H9 (cell line): Measurements from ENCODE around the gene WDR4. TPM values are rescaled to one million over a fixed set of nuclear protein-coding genes. Genes with fewer than 3 reads are reported as not detected.

ENCODE experiments used
- DNase-seq: peaks from one replicate; pipeline ENCODE4 v3.0.0-alpha.2; 2017
- H2AFZ ChIP-seq: one replicate; pipeline ENCODE4 v1.6.1; 2013; ENCODE audit warnings: mild to moderate bottlenecking, low read length, control low read depth, moderate library complexity
- H2AK5ac ChIP-seq: 2 replicates; pipeline ENCODE4 v1.6.1; 2013; ENCODE audit warnings: low read length, control low read depth, mixed read lengths; ENCODE audit not compliant: insufficient read length
- H2BK120ac ChIP-seq: one replicate; pipeline ENCODE4 v1.6.1; 2013; ENCODE audit warnings: low read depth, mild to moderate bottlenecking, low read length, control low read depth, inconsistent platforms; ENCODE audit not compliant: poor library complexity, severe bottlenecking
- H2BK12ac ChIP-seq: 2 replicates; pipeline ENCODE4 v1.6.1; 2013; ENCODE audit warnings: low read length, control low read depth, mixed read lengths, low read depth; ENCODE audit not compliant: insufficient read length
- H2BK15ac ChIP-seq: 2 replicates; pipeline ENCODE4 v1.6.1; 2013; ENCODE audit warnings: low read depth, low read length, control low read depth
- H2BK20ac ChIP-seq: one replicate; pipeline ENCODE4 v1.6.1; 2013; ENCODE audit warnings: low read depth, mild to moderate bottlenecking, low read length, control low read depth, inconsistent platforms; ENCODE audit not compliant: poor library complexity, severe bottlenecking
- H2BK5ac ChIP-seq: 2 replicates; pipeline ENCODE4 v1.6.1; 2013; ENCODE audit warnings: low read length, control low read depth, mixed read lengths; ENCODE audit not compliant: insufficient read length
- H3K14ac ChIP-seq: 2 replicates; pipeline ENCODE4 v1.6.1; 2013; ENCODE audit warnings: low read length, control low read depth; ENCODE audit not compliant: insufficient read depth
- H3K18ac ChIP-seq: 2 replicates; pipeline ENCODE4 v1.6.1; 2013; ENCODE audit warnings: low read depth, mild to moderate bottlenecking, mixed read lengths, low read length, control low read depth; ENCODE audit not compliant: insufficient read length
- H3K23ac ChIP-seq: 2 replicates; pipeline ENCODE4 v1.6.1; 2013; ENCODE audit warnings: low read length, control low read depth, mixed read lengths, low read depth; ENCODE audit not compliant: insufficient read length
- H3K23me2 ChIP-seq: 2 replicates; pipeline ENCODE4 v1.6.1; 2013; ENCODE audit warnings: low read depth, mild to moderate bottlenecking, mixed read lengths, low read length, control low read depth; ENCODE audit not compliant: insufficient read length, poor library complexity, severe bottlenecking
- H3K27ac ChIP-seq: 2 replicates; pipeline ENCODE4 v1.5.1; 2013; ENCODE audit warnings: low read length, control low read depth, mixed read lengths, low read depth; ENCODE audit not compliant: insufficient read length
- H3K27me3 ChIP-seq: 2 replicates; pipeline ENCODE4 v1.6.1; 2013; ENCODE audit warnings: low read length, control low read depth, inconsistent platforms; ENCODE audit not compliant: insufficient read depth
- H3K4ac ChIP-seq: 2 replicates; pipeline ENCODE4 v1.6.1; 2013; ENCODE audit warnings: low read depth, mild to moderate bottlenecking, control low read depth, inconsistent platforms, low read length, moderate library complexity
- H3K4me1 ChIP-seq: 2 replicates; pipeline ENCODE4 v1.6.1; 2013; ENCODE audit warnings: low read length, control low read depth, inconsistent platforms; ENCODE audit not compliant: insufficient read depth
- H3K4me2 ChIP-seq: 2 replicates; pipeline ENCODE4 v1.6.1; 2013; ENCODE audit warnings: low read length, control low read depth, mixed read lengths; ENCODE audit not compliant: insufficient read length, insufficient read depth
- H3K56ac ChIP-seq: 2 replicates; pipeline ENCODE4 v1.6.1; 2013; ENCODE audit warnings: low read depth, mild to moderate bottlenecking, mixed read lengths, low read length, control low read depth; ENCODE audit not compliant: insufficient read length
- H3K79me1 ChIP-seq: 2 replicates; pipeline ENCODE4 v1.6.1; 2013; ENCODE audit warnings: low read depth, mild to moderate bottlenecking, moderate library complexity, low read length, control low read depth, inconsistent platforms; ENCODE audit not compliant: insufficient read depth, poor library complexity, severe bottlenecking
- H3K79me2 ChIP-seq: 2 replicates; pipeline ENCODE4 v1.6.1; 2013; ENCODE audit warnings: low read length, control low read depth, inconsistent platforms; ENCODE audit not compliant: insufficient read depth
- H3K9ac ChIP-seq: 2 replicates; pipeline ENCODE4 v1.6.1; 2013; ENCODE audit warnings: low read length, control low read depth, mixed read lengths; ENCODE audit not compliant: insufficient read length; ENCODE audit errors: extremely low read depth
- H3K9me3 ChIP-seq: one replicate; pipeline ENCODE4 v1.6.1; 2013; ENCODE audit warnings: low read depth, low read length, inconsistent platforms; ENCODE audit not compliant: control insufficient read depth
- H3T11ph ChIP-seq: one replicate; pipeline ENCODE4 v1.6.1; 2013; ENCODE audit warnings: mild to moderate bottlenecking, low read length, control low read depth, inconsistent platforms
- H4K20me1 ChIP-seq: one replicate; pipeline ENCODE4 v1.6.1; 2013; ENCODE audit not compliant: control insufficient read depth, insufficient read length, insufficient read depth
- H4K5ac ChIP-seq: 2 replicates; pipeline ENCODE4 v1.6.1; 2013; ENCODE audit warnings: low read depth, mild to moderate bottlenecking, mixed read lengths, low read length, control low read depth; ENCODE audit not compliant: insufficient read length
- H4K8ac ChIP-seq: replicated peaks from 2 replicates; pipeline ENCODE4 v1.6.1; 2013; ENCODE audit warnings: low read length, control low read depth, mixed read lengths, low read depth; ENCODE audit not compliant: insufficient read length
- H4K91ac ChIP-seq: 2 replicates; pipeline ENCODE4 v1.6.1; 2013; ENCODE audit warnings: low read depth, mild to moderate bottlenecking, moderate library complexity, mixed read lengths, low read length, control low read depth; ENCODE audit not compliant: insufficient read length
- H3K27ac Mint-ChIP-seq, 3 experiments: 2 replicates in 2 of 3; 3 replicates in 1 of 3; pipeline ENCODE4 v1.8.0; 2020 to 2021; ENCODE audit warnings: mixed read lengths in 3 of 3, mild to moderate bottlenecking in 1 of 3, moderate library complexity in 1 of 3
- H3K27me3 Mint-ChIP-seq: 2 replicates; pipeline ENCODE4 v1.8.0; 2021; ENCODE audit warnings: low read depth, mild to moderate bottlenecking, moderate library complexity, mixed read lengths
- H3K36me3 Mint-ChIP-seq, 3 experiments: 2 replicates in 2 of 3; 3 replicates in 1 of 3; pipeline ENCODE4 v1.8.0; 2020 to 2021; ENCODE audit warnings: low read depth in 3 of 3, mixed read lengths in 3 of 3; ENCODE audit not compliant: insufficient read depth in 1 of 3
- H3K4me1 Mint-ChIP-seq, 2 experiments: 2 replicates each; pipeline ENCODE4 v1.8.0; 2020; ENCODE audit warnings: mixed read lengths in 2 of 2
- H3K4me3 Mint-ChIP-seq, 2 experiments: 2 replicates in 1 of 2; 3 replicates in 1 of 2; pipeline ENCODE4 v1.8.0; 2020 to 2021; ENCODE audit warnings: mild to moderate bottlenecking in 2 of 2, mixed read lengths in 2 of 2, moderate library complexity in 1 of 2
- H3K9me3 Mint-ChIP-seq, 2 experiments: 2 replicates in 1 of 2; 3 replicates in 1 of 2; pipeline ENCODE4 v1.8.0; 2020; ENCODE audit warnings: mild to moderate bottlenecking in 2 of 2, mixed read lengths in 2 of 2, moderate library complexity in 1 of 2
- WGBS: extraction: QIAGEN DNeasy Blood & Tissue Kit; methylation state at CpG from one replicate; pipeline ENCODE4 v1.1.7; 2013; ENCODE audit warnings: missing lambda C conversion rate, low lambda C conversion rate, mixed read lengths; ENCODE audit not compliant: insufficient read length; ENCODE audit errors: extremely low coverage; 5-methylcytosine and 5-hydroxymethylcytosine counted together
- total RNA-seq: library from RNA; stranded (reverse); gene quantifications from 2 replicates; pipeline ENCODE4 v1.2.1, GENCODE V29; 2021
- TF ChIP-seq, protein P1 (sequence below): fragments of 200-600 bp; sonication (generic); conservative IDR thresholded peaks from 3 replicates; pipeline ENCODE4 v1.8.0; 2021; ENCODE audit warnings: antibody characterized with exemption, mild to moderate bottlenecking

Gene WDR4
- total RNA-seq, 1 experiment from 2014 or later = 54.4 TPM

DNA sequence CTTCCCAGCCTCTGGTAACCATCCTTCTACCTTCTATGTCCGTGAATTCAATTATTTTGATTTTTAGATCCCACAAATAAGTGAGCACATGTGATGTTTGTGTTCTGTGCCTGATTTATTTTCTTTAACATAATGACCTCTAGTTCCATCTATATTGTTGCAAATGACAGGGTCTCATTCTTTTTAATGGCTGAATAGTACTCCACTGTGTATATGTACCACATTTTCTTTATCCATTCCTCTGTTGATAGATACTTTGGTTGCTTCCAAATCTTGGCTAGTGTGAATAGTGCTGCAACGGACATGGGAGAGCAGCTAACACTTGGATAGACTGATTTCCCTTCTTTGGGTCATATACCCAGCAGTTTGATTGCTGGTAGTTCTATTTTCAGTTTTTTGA is 51.8 kb downstream of the WDR4 start:
- Histone ChIP-seq H4K20me1 (no peaks in the 10 kb centered on the region), H3K23ac (no peak overlapping the region), H3K4me1 (no peaks in the 10 kb centered on the region), H2AFZ (no peak overlapping the region), H3K18ac (no peak overlapping the region), H3K27me3 (peaks cover 3% of the 10 kb centered on the region; the same call in 1 of the 2 replicates), H3K23me2 (no peaks in the 10 kb centered on the region), H2BK5ac (no peak overlapping the region), H3K79me2 (no peaks in the 10 kb centered on the region), H4K8ac (no peak overlapping the region), H3K79me1 (no peaks in the 10 kb centered on the region), H3K14ac (no peak overlapping the region), H3K27ac (no peak overlapping the region), H2AK5ac (no peak overlapping the region), H3K9ac (no peak overlapping the region), H4K5ac (no peak overlapping the region), H2BK15ac (no peak overlapping the region), H2BK120ac (no peak overlapping the region), H3K4ac (no peak overlapping the region), H3K9me3 (no peaks in the 10 kb centered on the region), H2BK12ac (no peak overlapping the region), H4K91ac (no peak overlapping the region), H3K4me2 (no peak overlapping the region), H3T11ph (no peak overlapping the region), H3K56ac (no peak overlapping the region), H2BK20ac (no peak overlapping the region)
- no peak overlapping the region for H3K27ac Mint-ChIP-seq
- H3K4me3 Mint-ChIP-seq = no peak overlapping the region
- no peaks in the 10 kb centered on the region; a peak in 1 of 4 replicates for H3K4me1 Mint-ChIP-seq
- no peaks in the 10 kb centered on the region for H3K36me3 Mint-ChIP-seq
- TF ChIP-seq, protein P1, sequence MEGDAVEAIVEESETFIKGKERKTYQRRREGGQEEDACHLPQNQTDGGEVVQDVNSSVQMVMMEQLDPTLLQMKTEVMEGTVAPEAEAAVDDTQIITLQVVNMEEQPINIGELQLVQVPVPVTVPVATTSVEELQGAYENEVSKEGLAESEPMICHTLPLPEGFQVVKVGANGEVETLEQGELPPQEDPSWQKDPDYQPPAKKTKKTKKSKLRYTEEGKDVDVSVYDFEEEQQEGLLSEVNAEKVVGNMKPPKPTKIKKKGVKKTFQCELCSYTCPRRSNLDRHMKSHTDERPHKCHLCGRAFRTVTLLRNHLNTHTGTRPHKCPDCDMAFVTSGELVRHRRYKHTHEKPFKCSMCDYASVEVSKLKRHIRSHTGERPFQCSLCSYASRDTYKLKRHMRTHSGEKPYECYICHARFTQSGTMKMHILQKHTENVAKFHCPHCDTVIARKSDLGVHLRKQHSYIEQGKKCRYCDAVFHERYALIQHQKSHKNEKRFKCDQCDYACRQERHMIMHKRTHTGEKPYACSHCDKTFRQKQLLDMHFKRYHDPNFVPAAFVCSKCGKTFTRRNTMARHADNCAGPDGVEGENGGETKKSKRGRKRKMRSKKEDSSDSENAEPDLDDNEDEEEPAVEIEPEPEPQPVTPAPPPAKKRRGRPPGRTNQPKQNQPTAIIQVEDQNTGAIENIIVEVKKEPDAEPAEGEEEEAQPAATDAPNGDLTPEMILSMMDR = no peak
- DNase-seq = no peak
- peaks cover 24 to 26% of the 10 kb centered on the region in 2 experiments; a peak in 4 of 5 replicates for H3K9me3 Mint-ChIP-seq
- WGBS = no CpG with 5 or more reads among the region's 2 CpGs
- peaks cover 81% of the 10 kb centered on the region for H3K27me3 Mint-ChIP-seq
